ENCODE data around the gene CD300LF.

The CD300LF gene

DNA sequence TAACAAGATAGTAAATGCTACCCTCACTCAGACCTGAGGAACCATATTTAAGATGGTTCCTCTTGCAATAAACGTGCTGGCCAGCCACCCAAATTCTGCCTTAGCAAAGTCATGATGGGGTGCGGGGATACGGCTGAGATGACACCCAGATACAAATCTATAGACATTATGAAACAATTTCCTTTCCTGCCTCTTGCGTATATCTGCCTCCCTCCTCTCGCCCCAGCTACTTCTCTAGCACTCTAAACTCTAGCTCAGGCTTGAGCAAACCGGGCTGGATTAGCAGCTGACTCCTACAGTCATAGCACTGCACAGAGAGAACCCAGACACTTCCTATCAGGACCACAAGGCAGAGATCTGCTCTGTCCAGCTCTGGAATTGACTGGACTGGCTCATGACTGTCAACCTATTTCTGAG lies 22.3 kb downstream of the CD300LF start:
- DNase-seq (ENCODE audit: insufficient read length, low spot score) (no peak), FAIRE-seq (no peak)
- TF ChIP-seq, protein P1, sequence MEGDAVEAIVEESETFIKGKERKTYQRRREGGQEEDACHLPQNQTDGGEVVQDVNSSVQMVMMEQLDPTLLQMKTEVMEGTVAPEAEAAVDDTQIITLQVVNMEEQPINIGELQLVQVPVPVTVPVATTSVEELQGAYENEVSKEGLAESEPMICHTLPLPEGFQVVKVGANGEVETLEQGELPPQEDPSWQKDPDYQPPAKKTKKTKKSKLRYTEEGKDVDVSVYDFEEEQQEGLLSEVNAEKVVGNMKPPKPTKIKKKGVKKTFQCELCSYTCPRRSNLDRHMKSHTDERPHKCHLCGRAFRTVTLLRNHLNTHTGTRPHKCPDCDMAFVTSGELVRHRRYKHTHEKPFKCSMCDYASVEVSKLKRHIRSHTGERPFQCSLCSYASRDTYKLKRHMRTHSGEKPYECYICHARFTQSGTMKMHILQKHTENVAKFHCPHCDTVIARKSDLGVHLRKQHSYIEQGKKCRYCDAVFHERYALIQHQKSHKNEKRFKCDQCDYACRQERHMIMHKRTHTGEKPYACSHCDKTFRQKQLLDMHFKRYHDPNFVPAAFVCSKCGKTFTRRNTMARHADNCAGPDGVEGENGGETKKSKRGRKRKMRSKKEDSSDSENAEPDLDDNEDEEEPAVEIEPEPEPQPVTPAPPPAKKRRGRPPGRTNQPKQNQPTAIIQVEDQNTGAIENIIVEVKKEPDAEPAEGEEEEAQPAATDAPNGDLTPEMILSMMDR (IDR thresholded peaks at IDR 0.05; ENCODE audit: insufficient read depth, missing control alignments), result no peak

DNA sequence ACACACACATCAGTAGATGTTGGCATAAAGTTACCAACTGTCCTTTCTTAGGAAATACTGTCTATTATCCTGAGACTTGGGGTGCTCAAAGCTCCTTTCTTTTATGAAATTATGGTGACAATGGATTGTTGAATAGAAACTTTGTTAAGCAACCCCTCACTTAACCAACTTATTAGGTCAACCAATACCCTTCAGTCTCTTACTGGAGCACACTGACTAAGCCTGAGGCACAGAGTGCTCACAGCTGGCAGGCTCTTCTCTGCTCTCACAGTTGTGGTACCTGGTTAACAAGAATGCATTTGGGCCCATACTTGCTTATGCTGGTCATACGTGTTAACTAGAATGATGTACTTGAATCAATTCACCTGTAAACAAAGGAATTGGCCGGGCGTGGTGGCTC lies 24.8 kb downstream of the CD300LF start:
- no peak for DNase-seq (ENCODE audit: insufficient read length, low spot score)
- no peak for FAIRE-seq
- TF ChIP-seq, protein P1 (IDR thresholded peaks at IDR 0.05; ENCODE audit: insufficient read depth, missing control alignments), result no peak

DNA sequence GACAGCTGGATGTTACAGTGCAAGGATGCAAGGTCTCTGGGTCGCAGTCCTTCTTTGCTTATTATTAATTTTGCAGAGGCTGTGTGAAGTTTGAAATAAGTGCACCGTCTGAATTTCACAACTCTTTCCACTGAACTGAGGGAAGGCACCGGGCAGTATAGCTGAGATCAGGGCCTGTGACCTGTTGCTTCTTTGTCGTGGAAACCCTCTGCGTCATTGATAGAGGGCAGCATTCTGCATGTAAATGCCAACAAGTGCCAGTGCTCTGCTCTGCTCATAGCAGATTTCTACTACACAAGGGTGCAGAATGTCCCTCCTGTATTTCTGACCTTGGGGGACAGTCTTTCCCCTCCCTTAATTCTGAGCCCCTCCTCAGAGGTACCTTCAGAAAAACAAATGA lies 26.0 kb downstream of the CD300LF start:
- DNase-seq (ENCODE audit: insufficient read length, low spot score), result no peak
- TF ChIP-seq, protein P1 (IDR thresholded peaks at IDR 0.05; ENCODE audit: insufficient read depth, missing control alignments), result no peak
- FAIRE-seq, result no peak

DNA sequence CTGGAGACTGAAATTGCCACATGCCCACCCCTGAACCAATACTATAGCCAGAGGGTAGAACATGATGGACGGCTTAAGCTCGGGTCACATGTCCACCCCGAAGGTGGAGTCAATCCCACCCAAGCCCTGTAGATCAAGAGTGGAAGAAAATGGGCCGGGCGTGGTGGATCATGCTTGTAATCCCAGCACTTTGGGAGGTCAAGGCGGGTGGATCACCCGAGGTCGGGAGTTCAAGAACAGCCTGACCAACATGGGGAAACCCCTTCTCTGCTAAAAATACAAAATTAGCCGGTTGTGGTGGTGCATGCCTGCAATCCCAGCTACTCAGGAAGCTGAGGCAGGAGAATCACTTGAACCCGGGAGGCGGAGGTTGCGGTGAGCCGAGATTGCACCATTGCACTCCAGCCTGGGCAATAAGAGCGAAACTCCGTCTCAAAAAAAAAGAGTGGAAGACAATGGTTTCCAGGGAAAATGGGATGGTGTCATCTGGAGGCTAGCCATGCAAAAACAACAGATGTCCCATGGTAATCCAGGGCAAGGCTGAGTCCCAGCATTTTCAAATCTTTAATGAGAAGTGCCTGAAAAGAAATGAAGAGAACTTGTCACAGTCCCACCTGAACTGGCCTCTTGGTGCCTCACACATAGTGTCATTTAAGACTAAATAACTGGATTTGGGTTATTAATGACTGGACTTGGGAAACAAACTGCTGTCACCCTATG lies 30.1 kb downstream of the CD300LF start:
- FAIRE-seq (no peak), DNase-seq (ENCODE audit: insufficient read length, low spot score) (no peak)
- TF ChIP-seq, protein P1 (IDR thresholded peaks at IDR 0.05; ENCODE audit: insufficient read depth, missing control alignments), result no peak

DNA sequence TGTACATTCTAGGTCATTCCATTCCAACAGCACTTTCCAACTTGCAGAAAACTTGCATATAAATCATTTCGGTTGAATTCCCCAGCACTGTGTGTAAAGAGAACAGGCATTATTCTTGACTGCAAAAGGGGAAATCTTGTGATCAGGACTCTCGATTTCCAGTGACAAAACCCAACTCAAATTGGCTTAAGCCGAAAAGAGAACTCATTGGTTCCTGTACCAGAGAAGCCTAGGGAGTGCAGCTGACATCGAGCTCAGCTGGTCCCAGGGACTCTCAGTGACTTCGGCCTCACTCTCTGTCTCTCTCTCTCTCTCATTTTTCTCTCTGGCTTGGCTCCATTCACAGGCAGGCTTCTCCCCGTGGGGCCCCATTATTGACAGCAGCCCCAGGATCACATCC lies 30.7 kb downstream of the CD300LF start:
- DNase-seq (ENCODE audit: insufficient read length, low spot score) (no peak), FAIRE-seq (no peak)
- TF ChIP-seq, protein P1 (IDR thresholded peaks at IDR 0.05; ENCODE audit: insufficient read depth, missing control alignments), result no peak

DNA sequence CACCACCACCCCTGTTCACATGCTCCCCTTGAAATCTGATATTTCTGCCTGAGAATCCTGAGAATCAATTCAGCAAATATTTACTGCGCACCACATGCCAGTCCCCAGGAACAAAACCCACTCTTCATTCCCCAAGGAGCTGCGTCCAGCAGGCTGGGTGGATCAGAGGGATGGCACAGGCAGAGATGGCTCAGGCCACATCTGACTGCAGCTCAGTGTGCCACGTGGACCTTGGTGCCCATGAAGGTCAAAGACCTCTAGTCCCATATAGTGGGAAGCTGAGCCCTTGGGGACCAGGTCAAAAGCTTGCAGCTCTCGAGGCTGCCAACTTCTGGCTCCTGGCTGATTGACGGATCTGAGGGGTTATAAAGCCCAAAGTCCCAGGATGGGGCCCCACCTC lies 31.8 kb downstream of the CD300LF start:
- TF ChIP-seq, protein P1 (IDR thresholded peaks at IDR 0.05; ENCODE audit: insufficient read depth, missing control alignments), result no peak
- DNase-seq (ENCODE audit: insufficient read length, low spot score) (no peak), FAIRE-seq (no peak)

DNA sequence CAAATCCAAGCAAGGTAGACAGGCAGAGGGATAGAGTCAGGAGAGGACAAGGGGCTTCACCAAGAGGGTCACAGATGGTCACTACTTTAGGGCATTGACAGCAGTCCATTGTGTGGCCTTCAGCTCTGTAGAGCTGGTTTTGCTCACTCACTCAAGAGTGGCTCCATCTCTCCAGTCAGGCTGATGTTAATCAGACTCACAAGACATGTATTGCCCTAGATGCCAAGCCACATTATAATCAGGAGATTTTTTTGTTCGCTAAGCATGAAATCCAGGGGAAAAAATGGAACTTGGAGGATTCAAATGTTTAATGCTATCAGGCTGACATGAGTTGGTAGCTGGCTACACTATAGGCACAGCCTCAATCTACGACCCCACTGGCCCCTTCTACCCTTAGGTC lies 32.5 kb downstream of the CD300LF start:
- FAIRE-seq (no peak), DNase-seq (ENCODE audit: insufficient read length, low spot score) (no peak)
- TF ChIP-seq, protein P1 (IDR thresholded peaks at IDR 0.05; ENCODE audit: insufficient read depth, missing control alignments), result no peak

Measured in D721Med (cell line).